HG03039 (cell line): ENCODE results near the gene BCL11B.

Experiments used
- ATAC-seq: cut with Tn5 transposase; IDR thresholded peaks from one replicate; pipeline ENCODE4 v1.9.1; 2021; ENCODE audit warnings: mild to moderate bottlenecking, moderate library complexity; ENCODE audit not compliant: unreplicated experiment

BCL11B gene

GRCh38 chr14:99226687-99227086, 45.3 kb downstream of the BCL11B start:
- no peak for ATAC-seq

GRCh38 chr14:99225436-99226203, 46.4 kb downstream of the BCL11B start:
- ATAC-seq, result no peak

GRCh38 chr14:99224948-99225347, 47.0 kb downstream of the BCL11B start:
- no peak for ATAC-seq

GRCh38 chr14:99224116-99224910, 47.7 kb downstream of the BCL11B start:
- no peak for ATAC-seq

GRCh38 chr14:99221445-99221844, 50.6 kb downstream of the BCL11B start:
- ATAC-seq, result no peak

GRCh38 chr14:99217066-99217955, 54.7 kb downstream of the BCL11B start:
- no peak for ATAC-seq

GRCh38 chr14:99216191-99216590, 55.8 kb downstream of the BCL11B start:
- ATAC-seq, result no peak

GRCh38 chr14:99215277-99215676, 56.7 kb downstream of the BCL11B start:
- no peak for ATAC-seq

GRCh38 chr14:99214701-99215100, 57.3 kb downstream of the BCL11B start:
- ATAC-seq, result no peak

- no peak for ATAC-seq
Measured at GRCh38 chr14:99213527-99213971, 58.4 kb downstream of the BCL11B start.

GRCh38 chr14:99213101-99213500, 58.9 kb downstream of the BCL11B start:
- no peak for ATAC-seq

- no peak for ATAC-seq
Measured at GRCh38 chr14:99212646-99213045, 59.4 kb downstream of the BCL11B start.

GRCh38 chr14:99212199-99212598, 59.8 kb downstream of the BCL11B start:
- ATAC-seq, result no peak

- ATAC-seq, result no peak
Measured at GRCh38 chr14:99211410-99211809, 60.6 kb downstream of the BCL11B start.

GRCh38 chr14:99210333-99210732, 61.7 kb downstream of the BCL11B start:
- ATAC-seq, result no peak

GRCh38 chr14:99209409-99209808, 62.6 kb downstream of the BCL11B start:
- no peak for ATAC-seq

- ATAC-seq, result no peak
Measured at GRCh38 chr14:99208318-99208717, 63.7 kb downstream of the BCL11B start.

- no peak for ATAC-seq
Measured at GRCh38 chr14:99207456-99207855, 64.5 kb downstream of the BCL11B start.

- no peak for ATAC-seq
Measured at GRCh38 chr14:99206090-99206489, 65.9 kb downstream of the BCL11B start.

- ATAC-seq, result no peak
Measured at GRCh38 chr14:99205086-99205688, 66.8 kb downstream of the BCL11B start.

GRCh38 chr14:99203801-99204200, 68.2 kb downstream of the BCL11B start:
- no peak for ATAC-seq
